ENCODE measurements around the gene IZUMO1R.
"Not testable (repeated sequence)": the region's sequence is repeated elsewhere in the genome, so short reads cannot be mapped to it uniquely, and the experiment has no call there.

IZUMO1R gene

GRCh38 chr11:94326947-94327346 is 22.6 kb downstream of the IZUMO1R start:
- DNase-seq, result no peak

GRCh38 chr11:94328587-94329080 is 24.3 kb downstream of the IZUMO1R start:
- DNase-seq, result no peak

- DNase-seq, result no peak
Observed at GRCh38 chr11:94329501-94329900, 25.1 kb downstream of the IZUMO1R start.

GRCh38 chr11:94330789-94331188 is 26.4 kb downstream of the IZUMO1R start:
- no peak for DNase-seq

GRCh38 chr11:94332814-94333213 is 28.4 kb downstream of the IZUMO1R start:
- no peak for DNase-seq

GRCh38 chr11:94336033-94336432 is 31.7 kb downstream of the IZUMO1R start:
- DNase-seq, result no peak

GRCh38 chr11:94338651-94339050 is 34.3 kb downstream of the IZUMO1R start:
- DNase-seq, result no peak

- no peak for DNase-seq
Observed at GRCh38 chr11:94342250-94342649, 37.9 kb downstream of the IZUMO1R start.

GRCh38 chr11:94343495-94343894 is 39.1 kb downstream of the IZUMO1R start:
- no peak for DNase-seq

GRCh38 chr11:94346311-94346710 is 41.9 kb downstream of the IZUMO1R start:
- not testable (repeated sequence) for DNase-seq

GRCh38 chr11:94350850-94351563 is 46.6 kb downstream of the IZUMO1R start:
- DNase-seq, result not testable (repeated sequence)
